Adrenal gland (tissue), 5 donors: ENCODE data around the gene SHB.

Experiments used
- CTCF ChIP-seq, 6 experiments: fragments of 450-650 bp in 4 of 6; fragments of 200-600 bp in 2 of 6; sonication (generic) in 1 of 6; IDR thresholded peaks; 1 replicate in 5 of 6; 2 replicates in 1 of 6; pipeline versions ENCODE4 v1.5.1 to v1.8.0; 2016 to 2021; ENCODE audit warnings: antibody characterized with exemption in 6 of 6, mild to moderate bottlenecking in 2 of 6, moderate library complexity in 1 of 6
- POLR2A ChIP-seq, 2 donors: fragments of 450-650 bp; IDR thresholded peaks; one replicate each; pipeline ENCODE4 v1.6.1; 2017; ENCODE audit warnings: antibody characterized with exemption in 2 of 2, mild to moderate bottlenecking in 2 of 2, moderate library complexity in 1 of 2
- donor health status: DM: no; HTN: no; CAD: no.

- TF ChIP-seq CTCF (IDR thresholded peaks at IDR 0.05) = no peak
- no peak for TF ChIP-seq POLR2A (IDR thresholded peaks at IDR 0.05)
These were observed 157.8 kb downstream of the SHB start for GRCh38 chr9:37911271-37911681.
